SK-N-SH treated with all-trans-retinoic acid at 6 μM for 48 hours (cell line): ENCODE measurements around the gene HMSD.

Experiments
- ARNTL ChIP-seq: fragments of 450-650 bp; formaldehyde crosslinking; IDR thresholded peaks from 2 replicates; pipeline ENCODE4 v1.5.0; 2020; ENCODE audit warnings: low read depth, mild to moderate bottlenecking, moderate library complexity, borderline replicate concordance
- GLIS3 ChIP-seq: fragments of 250-450 bp; sonication (Bioruptor Pico); IDR thresholded peaks from 2 replicates; pipeline ENCODE4 v1.5.0; 2020; ENCODE audit warnings: mild to moderate bottlenecking, moderate library complexity
- TCF4 ChIP-seq: fragments of 250-450 bp; sonication (Bioruptor Pico); IDR thresholded peaks from 2 replicates; pipeline ENCODE4 v1.8.0; 2021; ENCODE audit warnings: mild to moderate bottlenecking, moderate library complexity, borderline replicate concordance
- ZC3H10 ChIP-seq: fragments of 250-450 bp; sonication (Bioruptor Pico); IDR thresholded peaks from 2 replicates; pipeline ENCODE4 v1.5.1; 2021; ENCODE audit warnings: mild to moderate bottlenecking, moderate library complexity
- ZNF70 ChIP-seq: fragments of 450-650 bp; formaldehyde crosslinking; IDR thresholded peaks from 2 replicates; pipeline ENCODE4 v1.5.0; 2020; ENCODE audit warnings: mild to moderate bottlenecking, moderate library complexity

GRCh38 chr18:63974991-63975390, 25.9 kb downstream of the HMSD start:
- no peak for TF ChIP-seq ZC3H10 (CRISPR knock-in tag)
- no peak for TF ChIP-seq ARNTL (CRISPR knock-in tag)
- no peak for TF ChIP-seq TCF4 (CRISPR knock-in tag)
- TF ChIP-seq ZNF70, result no peak
- no peak for TF ChIP-seq GLIS3 (CRISPR knock-in tag)
